ENCODE results near the gene SLC16A1. TPM values are rescaled to one million over a fixed set of nuclear protein-coding genes. Genes with fewer than 3 reads are reported as not detected.

Gene SLC16A1
- total RNA-seq, 1 experiment from 2014 or later, result 328 TPM

DNA sequence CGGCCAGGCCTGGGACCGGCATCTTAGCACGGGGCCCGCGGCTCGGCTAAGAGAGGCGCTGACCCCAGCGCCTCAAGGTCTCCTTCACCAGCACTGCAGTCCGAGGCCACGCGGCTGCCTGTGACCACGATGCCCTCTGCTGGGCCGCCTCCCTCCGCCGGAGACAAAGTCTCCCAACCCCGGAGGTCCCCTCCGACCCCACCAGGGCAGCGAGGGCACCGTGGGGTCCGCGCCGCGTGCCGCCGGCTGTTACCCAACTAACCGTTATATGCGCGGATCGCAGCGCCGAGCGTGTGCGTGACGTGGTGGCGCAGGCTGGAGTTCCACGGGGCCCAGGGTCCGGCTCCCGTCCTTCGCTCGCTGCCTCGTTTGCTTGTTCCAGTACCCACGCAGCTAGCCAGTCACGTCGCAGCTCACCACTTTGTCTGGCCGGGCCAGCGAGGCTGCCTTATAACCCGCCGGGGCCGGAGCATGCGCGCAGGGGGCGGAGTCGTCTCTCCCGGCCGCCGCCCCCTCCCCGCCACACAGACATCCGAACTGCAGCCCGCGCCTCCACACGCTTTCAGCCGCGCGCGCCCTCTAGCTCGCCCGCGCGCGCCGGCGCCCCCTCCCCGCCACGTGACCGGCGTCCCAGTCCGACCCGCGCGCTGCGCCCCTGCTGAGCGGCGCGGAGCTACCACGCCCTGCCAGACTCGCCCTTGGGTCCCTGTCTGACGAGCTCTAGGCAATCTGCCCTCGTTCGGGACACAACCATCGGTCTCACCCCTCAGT, at the start of gene SLC16A1 (continued):
- TF ChIP-seq ESRRA (CRISPR knock-in tag; IDR thresholded peaks at IDR 0.05; ENCODE audit: borderline replicate concordance) (peak; percentile 83; the same call in 1 of the 2 replicates), TP53 (CRISPR knock-in tag; IDR thresholded peaks at IDR 0.05) (no peak; the same call in 1 of the 2 replicates), SOX15 (CRISPR knock-in tag; IDR thresholded peaks at IDR 0.05) (no peak), CREB1 (CRISPR knock-in tag; IDR thresholded peaks at IDR 0.05) (no peak), ZNF232 (CRISPR knock-in tag; IDR thresholded peaks at IDR 0.05) (peak; percentile 90), GTF2I (CRISPR knock-in tag; conservative IDR thresholded peaks at IDR 0.05) (no peak), FOXJ3 (CRISPR knock-in tag; IDR thresholded peaks at IDR 0.05; ENCODE audit: borderline replicate concordance) (no peak), ZNF317 (CRISPR knock-in tag; IDR thresholded peaks at IDR 0.05; ENCODE audit: borderline replicate concordance, low read depth) (peak; percentile 4; the same call in 1 of the 2 replicates), ZNF416 (CRISPR knock-in tag; IDR thresholded peaks at IDR 0.05) (no peak)
- TF ChIP-seq, protein P1, sequence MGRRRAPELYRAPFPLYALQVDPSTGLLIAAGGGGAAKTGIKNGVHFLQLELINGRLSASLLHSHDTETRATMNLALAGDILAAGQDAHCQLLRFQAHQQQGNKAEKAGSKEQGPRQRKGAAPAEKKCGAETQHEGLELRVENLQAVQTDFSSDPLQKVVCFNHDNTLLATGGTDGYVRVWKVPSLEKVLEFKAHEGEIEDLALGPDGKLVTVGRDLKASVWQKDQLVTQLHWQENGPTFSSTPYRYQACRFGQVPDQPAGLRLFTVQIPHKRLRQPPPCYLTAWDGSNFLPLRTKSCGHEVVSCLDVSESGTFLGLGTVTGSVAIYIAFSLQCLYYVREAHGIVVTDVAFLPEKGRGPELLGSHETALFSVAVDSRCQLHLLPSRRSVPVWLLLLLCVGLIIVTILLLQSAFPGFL (CRISPR knock-in tag; IDR thresholded peaks at IDR 0.05; ENCODE audit: borderline replicate concordance), result no peak
- TF ChIP-seq, protein P2, sequence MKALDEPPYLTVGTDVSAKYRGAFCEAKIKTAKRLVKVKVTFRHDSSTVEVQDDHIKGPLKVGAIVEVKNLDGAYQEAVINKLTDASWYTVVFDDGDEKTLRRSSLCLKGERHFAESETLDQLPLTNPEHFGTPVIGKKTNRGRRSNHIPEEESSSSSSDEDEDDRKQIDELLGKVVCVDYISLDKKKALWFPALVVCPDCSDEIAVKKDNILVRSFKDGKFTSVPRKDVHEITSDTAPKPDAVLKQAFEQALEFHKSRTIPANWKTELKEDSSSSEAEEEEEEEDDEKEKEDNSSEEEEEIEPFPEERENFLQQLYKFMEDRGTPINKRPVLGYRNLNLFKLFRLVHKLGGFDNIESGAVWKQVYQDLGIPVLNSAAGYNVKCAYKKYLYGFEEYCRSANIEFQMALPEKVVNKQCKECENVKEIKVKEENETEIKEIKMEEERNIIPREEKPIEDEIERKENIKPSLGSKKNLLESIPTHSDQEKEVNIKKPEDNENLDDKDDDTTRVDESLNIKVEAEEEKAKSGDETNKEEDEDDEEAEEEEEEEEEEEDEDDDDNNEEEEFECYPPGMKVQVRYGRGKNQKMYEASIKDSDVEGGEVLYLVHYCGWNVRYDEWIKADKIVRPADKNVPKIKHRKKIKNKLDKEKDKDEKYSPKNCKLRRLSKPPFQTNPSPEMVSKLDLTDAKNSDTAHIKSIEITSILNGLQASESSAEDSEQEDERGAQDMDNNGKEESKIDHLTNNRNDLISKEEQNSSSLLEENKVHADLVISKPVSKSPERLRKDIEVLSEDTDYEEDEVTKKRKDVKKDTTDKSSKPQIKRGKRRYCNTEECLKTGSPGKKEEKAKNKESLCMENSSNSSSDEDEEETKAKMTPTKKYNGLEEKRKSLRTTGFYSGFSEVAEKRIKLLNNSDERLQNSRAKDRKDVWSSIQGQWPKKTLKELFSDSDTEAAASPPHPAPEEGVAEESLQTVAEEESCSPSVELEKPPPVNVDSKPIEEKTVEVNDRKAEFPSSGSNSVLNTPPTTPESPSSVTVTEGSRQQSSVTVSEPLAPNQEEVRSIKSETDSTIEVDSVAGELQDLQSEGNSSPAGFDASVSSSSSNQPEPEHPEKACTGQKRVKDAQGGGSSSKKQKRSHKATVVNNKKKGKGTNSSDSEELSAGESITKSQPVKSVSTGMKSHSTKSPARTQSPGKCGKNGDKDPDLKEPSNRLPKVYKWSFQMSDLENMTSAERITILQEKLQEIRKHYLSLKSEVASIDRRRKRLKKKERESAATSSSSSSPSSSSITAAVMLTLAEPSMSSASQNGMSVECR (CRISPR knock-in tag; IDR thresholded peaks at IDR 0.05; ENCODE audit: borderline replicate concordance), result peak; percentile 54; the same call in 1 of the 2 replicates
- TF ChIP-seq, protein P3, sequence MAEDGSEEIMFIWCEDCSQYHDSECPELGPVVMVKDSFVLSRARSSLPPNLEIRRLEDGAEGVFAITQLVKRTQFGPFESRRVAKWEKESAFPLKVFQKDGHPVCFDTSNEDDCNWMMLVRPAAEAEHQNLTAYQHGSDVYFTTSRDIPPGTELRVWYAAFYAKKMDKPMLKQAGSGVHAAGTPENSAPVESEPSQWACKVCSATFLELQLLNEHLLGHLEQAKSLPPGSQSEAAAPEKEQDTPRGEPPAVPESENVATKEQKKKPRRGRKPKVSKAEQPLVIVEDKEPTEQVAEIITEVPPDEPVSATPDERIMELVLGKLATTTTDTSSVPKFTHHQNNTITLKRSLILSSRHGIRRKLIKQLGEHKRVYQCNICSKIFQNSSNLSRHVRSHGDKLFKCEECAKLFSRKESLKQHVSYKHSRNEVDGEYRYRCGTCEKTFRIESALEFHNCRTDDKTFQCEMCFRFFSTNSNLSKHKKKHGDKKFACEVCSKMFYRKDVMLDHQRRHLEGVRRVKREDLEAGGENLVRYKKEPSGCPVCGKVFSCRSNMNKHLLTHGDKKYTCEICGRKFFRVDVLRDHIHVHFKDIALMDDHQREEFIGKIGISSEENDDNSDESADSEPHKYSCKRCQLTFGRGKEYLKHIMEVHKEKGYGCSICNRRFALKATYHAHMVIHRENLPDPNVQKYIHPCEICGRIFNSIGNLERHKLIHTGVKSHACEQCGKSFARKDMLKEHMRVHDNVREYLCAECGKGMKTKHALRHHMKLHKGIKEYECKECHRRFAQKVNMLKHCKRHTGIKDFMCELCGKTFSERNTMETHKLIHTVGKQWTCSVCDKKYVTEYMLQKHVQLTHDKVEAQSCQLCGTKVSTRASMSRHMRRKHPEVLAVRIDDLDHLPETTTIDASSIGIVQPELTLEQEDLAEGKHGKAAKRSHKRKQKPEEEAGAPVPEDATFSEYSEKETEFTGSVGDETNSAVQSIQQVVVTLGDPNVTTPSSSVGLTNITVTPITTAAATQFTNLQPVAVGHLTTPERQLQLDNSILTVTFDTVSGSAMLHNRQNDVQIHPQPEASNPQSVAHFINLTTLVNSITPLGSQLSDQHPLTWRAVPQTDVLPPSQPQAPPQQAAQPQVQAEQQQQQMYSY (CRISPR knock-in tag; IDR thresholded peaks at IDR 0.05), result peak; percentile 43; the same call in 1 of the 2 replicates
- TF ChIP-seq, protein P4, sequence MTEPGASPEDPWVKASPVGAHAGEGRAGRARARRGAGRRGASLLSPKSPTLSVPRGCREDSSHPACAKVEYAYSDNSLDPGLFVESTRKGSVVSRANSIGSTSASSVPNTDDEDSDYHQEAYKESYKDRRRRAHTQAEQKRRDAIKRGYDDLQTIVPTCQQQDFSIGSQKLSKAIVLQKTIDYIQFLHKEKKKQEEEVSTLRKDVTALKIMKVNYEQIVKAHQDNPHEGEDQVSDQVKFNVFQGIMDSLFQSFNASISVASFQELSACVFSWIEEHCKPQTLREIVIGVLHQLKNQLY (CRISPR knock-in tag; IDR thresholded peaks at IDR 0.05), result peak; percentile 66; the same call in 1 of the 2 replicates
- TF ChIP-seq, protein P5, sequence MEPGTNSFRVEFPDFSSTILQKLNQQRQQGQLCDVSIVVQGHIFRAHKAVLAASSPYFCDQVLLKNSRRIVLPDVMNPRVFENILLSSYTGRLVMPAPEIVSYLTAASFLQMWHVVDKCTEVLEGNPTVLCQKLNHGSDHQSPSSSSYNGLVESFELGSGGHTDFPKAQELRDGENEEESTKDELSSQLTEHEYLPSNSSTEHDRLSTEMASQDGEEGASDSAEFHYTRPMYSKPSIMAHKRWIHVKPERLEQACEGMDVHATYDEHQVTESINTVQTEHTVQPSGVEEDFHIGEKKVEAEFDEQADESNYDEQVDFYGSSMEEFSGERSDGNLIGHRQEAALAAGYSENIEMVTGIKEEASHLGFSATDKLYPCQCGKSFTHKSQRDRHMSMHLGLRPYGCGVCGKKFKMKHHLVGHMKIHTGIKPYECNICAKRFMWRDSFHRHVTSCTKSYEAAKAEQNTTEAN (CRISPR knock-in tag; IDR thresholded peaks at IDR 0.05), result peak; percentile 80; the same call in 1 of the 2 replicates
- TF ChIP-seq, protein P6, sequence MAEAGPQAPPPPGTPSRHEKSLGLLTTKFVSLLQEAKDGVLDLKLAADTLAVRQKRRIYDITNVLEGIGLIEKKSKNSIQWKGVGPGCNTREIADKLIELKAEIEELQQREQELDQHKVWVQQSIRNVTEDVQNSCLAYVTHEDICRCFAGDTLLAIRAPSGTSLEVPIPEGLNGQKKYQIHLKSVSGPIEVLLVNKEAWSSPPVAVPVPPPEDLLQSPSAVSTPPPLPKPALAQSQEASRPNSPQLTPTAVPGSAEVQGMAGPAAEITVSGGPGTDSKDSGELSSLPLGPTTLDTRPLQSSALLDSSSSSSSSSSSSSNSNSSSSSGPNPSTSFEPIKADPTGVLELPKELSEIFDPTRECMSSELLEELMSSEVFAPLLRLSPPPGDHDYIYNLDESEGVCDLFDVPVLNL (CRISPR knock-in tag; IDR thresholded peaks at IDR 0.05; ENCODE audit: borderline replicate concordance, low read depth), result peak; percentile 48; the same call in 1 of the 2 replicates
- TF ChIP-seq, protein P7, sequence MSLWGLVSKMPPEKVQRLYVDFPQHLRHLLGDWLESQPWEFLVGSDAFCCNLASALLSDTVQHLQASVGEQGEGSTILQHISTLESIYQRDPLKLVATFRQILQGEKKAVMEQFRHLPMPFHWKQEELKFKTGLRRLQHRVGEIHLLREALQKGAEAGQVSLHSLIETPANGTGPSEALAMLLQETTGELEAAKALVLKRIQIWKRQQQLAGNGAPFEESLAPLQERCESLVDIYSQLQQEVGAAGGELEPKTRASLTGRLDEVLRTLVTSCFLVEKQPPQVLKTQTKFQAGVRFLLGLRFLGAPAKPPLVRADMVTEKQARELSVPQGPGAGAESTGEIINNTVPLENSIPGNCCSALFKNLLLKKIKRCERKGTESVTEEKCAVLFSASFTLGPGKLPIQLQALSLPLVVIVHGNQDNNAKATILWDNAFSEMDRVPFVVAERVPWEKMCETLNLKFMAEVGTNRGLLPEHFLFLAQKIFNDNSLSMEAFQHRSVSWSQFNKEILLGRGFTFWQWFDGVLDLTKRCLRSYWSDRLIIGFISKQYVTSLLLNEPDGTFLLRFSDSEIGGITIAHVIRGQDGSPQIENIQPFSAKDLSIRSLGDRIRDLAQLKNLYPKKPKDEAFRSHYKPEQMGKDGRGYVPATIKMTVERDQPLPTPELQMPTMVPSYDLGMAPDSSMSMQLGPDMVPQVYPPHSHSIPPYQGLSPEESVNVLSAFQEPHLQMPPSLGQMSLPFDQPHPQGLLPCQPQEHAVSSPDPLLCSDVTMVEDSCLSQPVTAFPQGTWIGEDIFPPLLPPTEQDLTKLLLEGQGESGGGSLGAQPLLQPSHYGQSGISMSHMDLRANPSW (CRISPR knock-in tag; conservative IDR thresholded peaks at IDR 0.05; ENCODE audit: low read depth), result no peak
- TF ChIP-seq, protein P8, sequence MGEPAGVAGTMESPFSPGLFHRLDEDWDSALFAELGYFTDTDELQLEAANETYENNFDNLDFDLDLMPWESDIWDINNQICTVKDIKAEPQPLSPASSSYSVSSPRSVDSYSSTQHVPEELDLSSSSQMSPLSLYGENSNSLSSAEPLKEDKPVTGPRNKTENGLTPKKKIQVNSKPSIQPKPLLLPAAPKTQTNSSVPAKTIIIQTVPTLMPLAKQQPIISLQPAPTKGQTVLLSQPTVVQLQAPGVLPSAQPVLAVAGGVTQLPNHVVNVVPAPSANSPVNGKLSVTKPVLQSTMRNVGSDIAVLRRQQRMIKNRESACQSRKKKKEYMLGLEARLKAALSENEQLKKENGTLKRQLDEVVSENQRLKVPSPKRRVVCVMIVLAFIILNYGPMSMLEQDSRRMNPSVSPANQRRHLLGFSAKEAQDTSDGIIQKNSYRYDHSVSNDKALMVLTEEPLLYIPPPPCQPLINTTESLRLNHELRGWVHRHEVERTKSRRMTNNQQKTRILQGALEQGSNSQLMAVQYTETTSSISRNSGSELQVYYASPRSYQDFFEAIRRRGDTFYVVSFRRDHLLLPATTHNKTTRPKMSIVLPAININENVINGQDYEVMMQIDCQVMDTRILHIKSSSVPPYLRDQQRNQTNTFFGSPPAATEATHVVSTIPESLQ (CRISPR knock-in tag; IDR thresholded peaks at IDR 0.05), result no peak
